GM18526 (cell line): ENCODE data around the gene FLRT2.

Source experiments
- POLR2A ChIP-seq: IDR thresholded peaks from 3 replicates; pipeline ENCODE4 v1.6.1; 2011; ENCODE audit not compliant: insufficient read length; ENCODE audit errors: extremely low read depth

FLRT2 gene

DNA sequence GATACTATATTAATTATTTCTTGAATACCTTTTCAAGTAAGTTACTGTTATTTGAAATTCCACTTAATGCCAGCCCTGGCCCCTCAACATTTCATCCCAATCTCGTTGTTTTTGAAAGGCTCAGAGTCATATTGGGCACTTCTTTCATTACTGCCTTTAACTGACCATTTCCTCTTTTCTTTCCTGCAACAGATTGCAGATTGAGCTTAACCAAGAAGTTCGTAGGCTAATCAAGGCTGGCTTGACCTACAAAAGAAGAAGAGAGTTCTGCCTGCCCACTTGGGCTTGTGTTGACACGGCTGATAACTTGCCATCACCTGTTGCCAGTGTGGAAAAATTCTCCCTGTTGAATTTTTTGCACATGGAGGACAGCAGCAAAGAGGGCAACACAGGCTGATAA, 91.0 kb downstream of the FLRT2 start:
- TF ChIP-seq POLR2A, result no peak

DNA sequence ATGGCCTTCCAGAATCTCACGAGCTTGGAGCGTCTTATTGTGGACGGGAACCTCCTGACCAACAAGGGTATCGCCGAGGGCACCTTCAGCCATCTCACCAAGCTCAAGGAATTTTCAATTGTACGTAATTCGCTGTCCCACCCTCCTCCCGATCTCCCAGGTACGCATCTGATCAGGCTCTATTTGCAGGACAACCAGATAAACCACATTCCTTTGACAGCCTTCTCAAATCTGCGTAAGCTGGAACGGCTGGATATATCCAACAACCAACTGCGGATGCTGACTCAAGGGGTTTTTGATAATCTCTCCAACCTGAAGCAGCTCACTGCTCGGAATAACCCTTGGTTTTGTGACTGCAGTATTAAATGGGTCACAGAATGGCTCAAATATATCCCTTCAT, 92.2 kb downstream of the FLRT2 start:
- no peak for TF ChIP-seq POLR2A

DNA sequence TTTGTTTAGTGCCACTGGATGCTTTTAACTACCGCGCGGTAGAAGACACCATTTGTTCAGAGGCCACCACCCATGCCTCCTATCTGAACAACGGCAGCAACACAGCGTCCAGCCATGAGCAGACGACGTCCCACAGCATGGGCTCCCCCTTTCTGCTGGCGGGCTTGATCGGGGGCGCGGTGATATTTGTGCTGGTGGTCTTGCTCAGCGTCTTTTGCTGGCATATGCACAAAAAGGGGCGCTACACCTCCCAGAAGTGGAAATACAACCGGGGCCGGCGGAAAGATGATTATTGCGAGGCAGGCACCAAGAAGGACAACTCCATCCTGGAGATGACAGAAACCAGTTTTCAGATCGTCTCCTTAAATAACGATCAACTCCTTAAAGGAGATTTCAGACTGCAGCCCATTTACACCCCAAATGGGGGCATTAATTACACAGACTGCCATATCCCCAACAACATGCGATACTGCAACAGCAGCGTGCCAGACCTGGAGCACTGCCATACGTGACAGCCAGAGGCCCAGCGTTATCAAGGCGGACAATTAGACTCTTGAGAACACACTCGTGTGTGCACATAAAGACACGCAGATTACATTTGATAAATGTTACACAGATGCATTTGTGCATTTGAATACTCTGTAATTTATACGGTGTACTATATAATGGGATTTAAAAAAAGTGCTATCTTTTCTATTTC, 93.2 kb downstream of the FLRT2 start:
- TF ChIP-seq POLR2A, result no peak

DNA sequence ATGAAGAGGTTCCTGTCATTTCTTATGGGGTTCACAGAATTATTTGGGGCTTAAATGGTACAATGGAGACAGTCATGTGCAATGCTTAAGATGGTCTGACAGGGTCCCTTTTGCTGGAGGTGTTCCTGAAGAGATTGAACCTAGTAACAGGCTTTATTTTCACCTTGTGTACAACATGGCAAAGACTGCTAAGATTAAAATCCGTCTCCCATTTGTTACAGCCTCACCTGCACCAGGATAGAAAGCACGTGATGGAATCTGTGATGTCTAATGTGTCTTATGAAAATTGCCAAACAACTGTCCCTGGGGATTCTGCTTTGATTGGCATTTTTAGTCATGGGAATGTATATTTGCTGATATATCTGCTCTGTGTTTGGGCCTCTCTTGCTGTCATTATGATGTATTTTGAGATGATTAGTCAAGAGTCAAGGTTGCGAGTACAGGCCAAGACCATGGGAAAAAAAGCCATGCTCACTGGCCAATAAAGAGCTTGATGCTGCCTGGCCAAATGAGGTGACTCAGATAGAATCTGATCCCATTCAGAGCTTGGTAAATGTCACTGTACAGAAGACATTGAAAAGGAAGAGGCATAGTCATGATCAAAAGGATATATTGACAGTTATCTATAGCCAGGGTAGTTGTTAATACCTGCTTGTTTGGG, 96.1 kb downstream of the FLRT2 start:
- TF ChIP-seq POLR2A, result no peak

DNA sequence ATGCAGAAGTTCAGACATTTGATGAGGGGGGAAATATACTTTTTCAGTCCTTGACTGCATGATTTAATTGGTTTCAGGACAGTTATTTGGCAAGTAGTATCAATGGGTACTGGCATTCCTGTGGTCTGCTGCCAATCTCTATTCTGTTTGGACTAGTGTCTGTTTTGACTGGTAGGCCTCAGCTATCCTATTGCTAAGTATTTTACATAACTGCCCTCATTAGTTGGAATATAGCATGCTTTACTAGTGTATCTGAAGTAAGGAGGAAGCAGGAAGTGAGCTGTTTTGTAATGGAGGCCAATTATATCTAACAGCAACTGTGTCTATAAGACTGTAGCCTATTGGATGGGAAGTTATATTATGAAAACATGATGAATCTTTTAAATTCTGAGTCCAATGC, 104.3 kb downstream of the FLRT2 start:
- no peak for TF ChIP-seq POLR2A

DNA sequence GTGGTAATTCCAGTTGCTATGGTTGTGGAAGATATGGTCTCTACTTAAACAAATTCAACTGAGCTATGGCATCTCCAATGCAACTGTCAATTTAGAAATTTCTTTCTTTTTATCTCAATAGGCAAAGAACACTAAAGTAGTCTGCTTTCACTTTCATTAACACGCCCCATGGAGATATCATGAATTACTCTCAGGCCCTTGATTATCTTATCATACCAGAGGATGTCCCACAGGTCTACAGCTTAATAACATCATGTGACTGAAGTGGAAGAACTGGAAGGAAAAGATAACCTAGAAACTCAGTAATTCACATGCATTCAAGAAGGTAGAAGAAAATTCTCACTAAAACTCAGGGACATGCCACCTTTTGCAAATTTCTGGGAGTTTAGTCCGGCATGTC, 114.3 kb downstream of the FLRT2 start:
- no peak for TF ChIP-seq POLR2A

DNA sequence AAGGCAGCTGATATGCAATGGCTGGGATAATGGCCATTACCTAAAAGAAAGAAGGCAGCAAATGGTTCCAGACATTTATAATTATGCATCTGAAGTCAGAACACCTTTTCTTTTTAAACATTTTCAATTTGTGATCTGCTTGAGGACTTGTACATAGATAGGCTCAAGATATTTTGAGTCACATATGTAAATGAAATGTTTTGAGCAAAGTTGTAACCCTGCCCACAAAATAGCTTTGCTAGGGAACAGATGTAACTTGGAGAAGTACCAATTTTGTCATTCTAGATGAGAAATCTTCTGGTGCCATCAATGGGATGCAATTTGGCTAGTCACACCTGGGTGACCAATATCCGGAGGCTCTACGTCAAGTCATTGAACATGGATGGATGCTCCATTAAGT, 123.1 kb downstream of the FLRT2 start:
- TF ChIP-seq POLR2A, result no peak

DNA sequence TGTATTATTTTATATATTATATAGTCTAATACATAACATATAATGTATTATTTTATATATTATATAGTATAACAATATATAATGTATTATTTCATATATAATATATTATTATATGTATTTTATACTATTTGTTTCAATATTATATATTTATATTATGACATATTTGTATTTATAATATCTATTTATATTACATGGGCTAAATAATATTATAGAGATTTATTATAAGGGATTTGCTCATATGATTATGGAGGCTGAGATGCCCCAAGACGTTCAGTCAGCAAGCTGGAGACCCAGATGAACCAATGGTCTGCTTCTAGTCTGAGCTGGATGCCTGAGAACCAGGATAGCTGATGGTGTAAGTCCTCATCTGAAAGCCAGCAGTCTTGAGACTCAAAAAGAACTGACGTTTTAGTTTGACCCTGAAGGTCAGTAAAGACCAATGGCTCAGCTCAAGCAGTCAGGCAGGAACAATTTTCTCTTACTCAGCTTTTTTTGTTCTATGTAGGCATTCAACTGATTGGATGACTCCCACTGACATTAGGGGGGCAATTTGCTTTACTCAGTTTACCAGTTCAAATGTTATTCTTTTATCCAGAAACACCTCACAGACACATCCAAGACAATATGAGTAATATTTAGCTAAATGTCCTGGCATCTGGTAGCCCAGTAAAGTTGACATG, 130.4 kb downstream of the FLRT2 start:
- TF ChIP-seq POLR2A, result no peak

DNA sequence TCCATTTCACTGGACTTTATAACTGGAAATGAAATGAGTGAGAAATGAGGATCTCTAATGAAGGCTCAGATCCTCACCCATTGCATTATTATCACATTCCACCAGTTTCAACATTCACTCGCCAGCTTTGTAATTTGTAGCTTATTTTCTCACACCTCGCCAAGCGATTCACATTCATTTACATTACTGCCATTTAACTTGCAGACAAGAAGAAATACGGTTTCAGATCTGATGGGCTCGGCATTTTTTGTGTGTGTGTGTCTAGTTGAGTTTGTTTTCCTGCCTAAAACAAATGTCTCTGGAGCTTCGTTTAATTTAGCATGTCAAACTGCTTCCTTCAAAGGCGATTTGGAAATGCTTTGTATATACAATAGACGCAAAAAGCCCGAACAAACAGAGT, 132.2 kb downstream of the FLRT2 start:
- no peak for TF ChIP-seq POLR2A

DNA sequence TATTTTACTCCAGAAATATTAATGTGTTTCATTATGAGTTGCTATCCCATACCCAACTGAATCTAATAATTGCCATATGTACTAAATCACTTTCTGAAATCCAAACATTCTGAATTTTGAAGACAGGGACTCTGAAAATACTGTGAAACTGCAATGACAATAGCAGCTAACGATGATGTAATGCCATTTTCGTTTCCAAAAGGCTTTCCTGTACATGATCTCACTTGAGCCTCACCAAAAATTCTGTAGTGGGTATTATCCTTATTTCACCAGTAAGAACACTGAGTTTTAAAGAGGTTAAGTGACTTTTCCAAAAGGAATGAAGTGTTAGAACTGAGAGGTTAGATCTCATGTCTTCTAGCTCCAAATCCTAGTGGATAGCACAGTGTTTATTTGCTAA, 133.3 kb downstream of the FLRT2 start:
- no peak for TF ChIP-seq POLR2A

DNA sequence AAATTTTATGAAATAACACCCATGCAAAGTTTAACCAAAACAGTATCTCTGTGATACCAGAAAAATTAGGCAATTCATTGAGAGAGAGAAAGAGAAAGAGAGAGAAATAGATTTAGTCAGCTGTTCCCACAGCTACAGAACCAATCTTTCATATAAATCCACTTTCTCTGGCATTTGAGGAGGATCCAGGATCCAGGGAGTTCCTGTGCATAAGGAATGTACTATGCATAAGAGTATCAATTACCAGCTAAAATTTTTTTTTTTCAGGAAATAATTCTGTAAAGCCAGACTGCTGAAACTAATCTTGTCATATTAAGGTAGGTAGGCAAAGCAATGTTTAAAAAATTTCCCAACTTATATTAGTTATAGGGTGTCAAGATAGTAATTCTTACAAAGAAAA, 133.7 kb downstream of the FLRT2 start:
- TF ChIP-seq POLR2A, result no peak

DNA sequence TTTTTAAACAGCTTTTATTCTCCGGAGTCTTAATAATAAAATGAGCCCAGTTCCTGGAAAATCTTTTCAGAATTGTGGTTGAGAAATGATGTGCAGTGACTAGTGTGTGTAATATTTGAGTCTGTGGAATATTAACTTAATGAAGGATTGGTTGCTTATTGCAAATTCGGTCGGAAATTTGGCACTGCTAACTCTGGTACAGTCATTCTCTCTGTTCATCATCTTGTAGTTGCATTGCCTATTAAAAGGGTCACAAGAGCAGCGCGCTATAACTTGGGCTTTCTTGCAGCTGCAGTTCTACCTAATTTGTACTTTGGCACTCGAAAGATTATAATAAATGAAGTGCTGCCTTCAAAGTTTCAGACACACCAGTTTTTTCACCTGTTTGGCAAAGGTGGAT, 146.0 kb downstream of the FLRT2 start:
- TF ChIP-seq POLR2A, result no peak

DNA sequence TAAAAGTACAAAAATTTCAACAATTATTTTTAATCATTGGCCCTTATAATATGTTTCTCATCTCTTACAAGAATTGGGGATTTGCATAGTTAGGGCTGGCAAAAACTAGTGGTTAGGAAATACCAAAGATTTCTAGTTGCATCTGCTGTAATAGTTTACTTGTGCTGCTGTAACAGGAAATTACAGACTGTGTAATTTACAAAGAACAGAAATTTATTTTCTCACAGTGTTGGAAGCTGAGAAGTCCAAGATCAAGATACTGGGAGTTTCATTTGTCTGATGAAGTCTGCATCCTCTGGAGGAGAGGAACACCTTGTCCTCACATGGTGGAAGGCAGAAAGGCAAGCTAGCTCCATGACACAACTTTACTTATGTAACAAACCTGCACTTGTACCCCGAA, 157.0 kb downstream of the FLRT2 start:
- no peak for TF ChIP-seq POLR2A

DNA sequence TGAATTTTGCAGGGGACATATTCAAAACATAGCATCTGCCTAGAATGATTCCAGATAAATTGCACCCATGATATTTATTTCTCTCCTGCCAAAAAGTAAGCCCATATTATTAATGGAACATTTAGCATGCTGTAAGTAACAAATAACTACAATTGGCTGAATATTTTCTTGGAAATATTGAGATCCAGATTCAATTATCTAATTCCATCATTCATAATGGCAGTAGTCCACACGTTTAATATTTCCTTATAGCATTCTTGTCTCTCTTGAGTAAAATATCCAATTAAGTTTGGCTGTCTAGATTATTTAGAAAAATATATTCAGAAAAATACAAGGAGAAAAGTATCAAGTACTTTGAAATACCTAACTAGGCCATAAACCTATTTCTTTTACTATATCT, 157.5 kb downstream of the FLRT2 start:
- no peak for TF ChIP-seq POLR2A

DNA sequence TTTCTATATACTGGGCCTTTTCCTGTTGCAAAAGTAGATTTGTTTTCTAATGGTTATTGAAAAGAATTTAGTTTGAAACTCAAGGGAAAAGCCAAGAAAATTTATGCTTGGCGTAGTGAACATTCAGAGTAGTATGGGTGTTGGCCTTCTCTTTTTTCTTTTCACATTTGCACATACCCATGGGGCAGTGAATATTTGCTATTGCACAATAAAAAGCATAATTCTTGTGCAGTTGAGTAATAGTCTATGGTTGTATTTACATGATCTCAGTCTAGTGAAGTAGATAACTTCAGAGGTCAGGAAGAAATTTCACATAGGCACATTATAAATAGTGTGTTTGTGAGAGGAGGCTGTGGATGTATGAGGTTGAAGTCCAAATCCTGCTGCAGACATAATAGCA, 158.1 kb downstream of the FLRT2 start:
- TF ChIP-seq POLR2A, result no peak

DNA sequence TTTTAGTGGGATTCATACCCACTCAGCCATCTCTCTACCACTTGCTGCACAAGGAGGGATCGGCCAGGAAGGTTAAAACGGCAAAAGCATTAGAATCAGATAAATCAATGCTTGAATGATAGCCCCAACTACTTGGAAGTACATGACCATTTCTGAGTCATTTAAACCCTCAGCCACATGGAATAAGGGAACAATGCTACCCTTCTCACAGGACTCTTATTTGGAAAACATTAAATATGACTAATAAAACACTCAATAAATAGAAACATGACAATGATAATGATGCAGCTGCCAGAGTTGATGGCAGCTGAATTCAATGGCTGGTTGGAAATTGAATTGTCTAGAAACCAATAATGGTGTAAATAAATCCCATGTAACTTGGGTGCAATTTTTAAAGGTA, 165.4 kb downstream of the FLRT2 start:
- no peak for TF ChIP-seq POLR2A
